MV-4-11 (cell line): ENCODE measurements around the gene SERPINF2.
"Not testable (repeated sequence)": the region's sequence is repeated elsewhere in the genome, so short reads cannot be mapped to it uniquely, and the experiment has no call there.

Experiments used
- DNase-seq: peaks from one replicate; lab custom pipeline; 2025; lab: John Stamatoyannopoulos, UW

Gene SERPINF2

DNA sequence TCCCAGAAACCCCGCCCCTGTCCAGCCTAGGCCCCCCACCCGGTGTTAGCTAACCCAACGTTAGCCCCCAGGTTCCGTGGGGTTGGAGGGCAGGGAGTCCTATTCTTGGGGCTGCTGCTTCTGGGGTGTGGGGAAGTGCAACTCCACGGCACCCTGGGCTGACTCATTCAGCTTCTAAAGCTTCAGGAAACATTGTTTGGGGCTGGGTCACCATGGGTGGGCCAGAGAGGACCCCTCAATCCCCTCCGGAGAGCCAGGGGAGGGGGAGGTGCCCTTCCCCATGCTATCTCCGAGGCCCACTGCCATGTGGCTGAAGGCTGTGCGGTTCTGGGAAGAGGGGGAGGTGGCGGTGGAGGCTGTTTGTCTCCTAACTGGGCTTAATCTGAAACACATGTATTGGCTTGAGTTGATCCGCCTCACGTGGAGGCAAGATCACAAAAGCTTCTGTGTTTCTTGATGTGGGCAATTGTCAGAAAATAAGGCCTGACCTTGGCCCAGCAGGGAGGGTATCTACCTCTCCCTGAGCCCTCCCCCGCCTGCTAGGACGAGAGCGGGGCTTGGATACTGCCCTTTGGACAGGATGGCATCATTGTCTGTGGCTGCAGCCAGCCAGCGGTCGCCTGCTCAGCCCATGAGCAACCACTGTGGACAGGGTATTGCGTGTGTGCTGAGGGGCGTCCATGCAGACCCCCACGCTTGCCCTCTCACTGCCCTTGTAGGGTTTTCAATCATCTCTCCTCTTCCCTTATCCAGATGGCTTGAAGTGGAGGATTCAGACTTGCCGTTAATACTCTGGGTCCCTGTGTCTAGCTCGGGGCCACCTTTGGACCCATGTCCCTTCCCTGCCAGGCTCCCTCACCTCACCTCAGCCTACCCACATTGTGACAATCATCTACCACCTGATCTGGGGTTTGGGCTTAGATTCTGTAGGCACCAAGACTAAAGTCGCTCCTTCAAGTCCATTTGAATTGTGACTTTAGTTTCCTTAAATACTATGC is 20.5 kb downstream of the SERPINF2 start:
- DNase-seq: peak; percentile 70

DNA sequence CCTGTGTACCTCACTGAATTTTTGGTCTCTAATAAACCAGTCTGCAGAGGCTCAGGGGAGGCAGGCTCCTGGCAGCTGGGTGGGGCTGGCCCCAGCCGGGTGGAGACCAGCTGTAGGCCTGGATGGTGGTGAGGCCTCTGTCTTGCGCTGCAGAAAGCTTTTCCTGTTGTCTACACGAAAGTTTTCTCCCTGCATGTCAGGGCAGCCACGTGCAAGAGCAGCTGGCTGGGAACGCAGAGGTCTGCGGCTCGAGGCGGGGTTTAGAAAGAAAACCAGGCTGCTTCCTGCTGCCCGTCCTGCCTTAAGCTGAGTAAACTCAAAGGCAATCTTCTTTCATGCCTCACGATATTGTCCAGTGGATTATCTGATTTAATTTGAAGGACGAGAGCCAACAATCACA is 21.6 kb downstream of the SERPINF2 start:
- peak; percentile 92 for DNase-seq

GRCh38 chr17:1764705-1765104 is 22.0 kb downstream of the SERPINF2 start:
- DNase-seq: not testable (repeated sequence)

DNA sequence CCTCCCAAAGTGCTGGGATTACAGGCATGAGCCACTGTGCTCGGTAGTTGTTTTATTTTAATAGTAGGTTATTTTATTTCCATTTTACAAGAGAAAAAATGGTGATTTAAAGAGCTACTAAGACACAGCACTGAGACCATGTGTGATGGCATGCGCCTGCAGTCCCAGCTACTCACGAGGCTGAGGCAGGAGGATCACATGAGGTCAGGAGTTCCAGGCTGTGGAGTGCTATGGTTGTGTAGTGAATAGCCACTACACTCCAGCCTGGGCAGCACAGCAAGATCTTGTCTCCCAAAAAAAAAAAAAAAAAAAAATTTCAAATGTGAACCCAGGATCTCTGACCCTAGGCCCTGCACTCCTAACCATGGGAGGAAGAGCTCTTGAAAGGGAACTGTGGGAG is 22.9 kb downstream of the SERPINF2 start:
- no peak for DNase-seq

- DNase-seq: no peak
Observed at GRCh38 chr17:1766382-1767135, 23.9 kb downstream of the SERPINF2 start.

DNA sequence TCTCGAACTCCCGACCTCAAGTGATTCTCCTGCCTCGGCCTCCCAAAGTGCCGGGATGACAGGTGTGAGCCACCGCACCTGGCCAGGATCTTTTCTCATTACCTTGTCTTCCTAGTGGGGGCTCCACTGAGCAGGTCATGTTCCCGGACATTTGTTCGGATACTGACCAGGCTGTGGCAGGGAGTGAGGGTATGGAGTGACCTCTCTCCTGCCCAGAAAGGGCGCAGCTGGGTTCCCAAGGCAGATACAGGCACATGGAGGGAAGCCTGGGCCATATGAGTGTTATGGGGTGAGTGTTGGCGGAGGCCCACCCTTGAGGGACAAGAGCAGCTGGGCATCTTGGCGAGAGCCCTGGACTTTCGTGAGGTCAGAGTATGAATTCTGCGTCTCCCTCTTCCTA is 24.7 kb downstream of the SERPINF2 start:
- no peak for DNase-seq

- no peak for DNase-seq
Observed at GRCh38 chr17:1769822-1770477, 27.3 kb downstream of the SERPINF2 start.

- DNase-seq: not testable (repeated sequence)
Observed at GRCh38 chr17:1773000-1773695, 30.5 kb downstream of the SERPINF2 start.

GRCh38 chr17:1773696-1774181 is 31.1 kb downstream of the SERPINF2 start:
- no peak for DNase-seq

DNA sequence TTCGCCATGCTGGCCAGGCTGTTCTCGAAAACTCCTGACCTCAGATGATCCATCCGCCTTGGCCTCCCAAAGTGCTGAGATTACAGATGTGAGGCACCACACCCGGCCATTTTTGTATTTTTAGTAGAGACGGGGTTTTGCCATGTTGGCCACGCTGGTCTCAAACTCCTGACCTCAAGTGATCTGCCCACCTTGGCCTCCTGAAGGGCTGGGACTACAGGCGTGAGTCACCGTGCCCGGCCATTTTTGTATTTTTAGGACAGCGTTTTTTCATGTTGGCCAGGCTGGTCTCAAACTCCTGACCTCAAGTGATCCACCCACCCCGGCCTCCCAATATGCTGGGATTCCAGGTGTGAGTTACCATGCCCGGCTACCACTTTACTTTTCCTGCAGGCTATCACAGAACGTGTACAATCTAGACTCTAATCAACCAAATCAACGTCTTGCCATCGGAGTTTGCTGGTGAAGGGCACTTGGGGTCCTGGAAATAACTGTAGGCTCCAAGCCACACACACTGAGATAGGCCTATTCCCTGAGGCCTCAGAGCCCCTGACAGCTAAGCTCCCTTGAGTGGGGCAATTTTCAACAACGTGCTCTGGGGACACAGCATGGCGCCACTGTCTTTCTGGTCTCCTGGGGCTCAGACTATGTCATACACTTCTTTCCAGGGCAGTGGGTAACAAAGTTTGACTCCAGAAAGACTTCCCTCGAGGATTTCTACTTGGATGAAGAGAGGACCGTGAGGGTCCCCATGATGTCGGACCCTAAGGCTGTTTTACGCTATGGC is 31.9 kb downstream of the SERPINF2 start:
- no peak for DNase-seq

GRCh38 chr17:1776328-1776727 is 33.7 kb downstream of the SERPINF2 start:
- no peak for DNase-seq

GRCh38 chr17:1776857-1777256 is 34.2 kb downstream of the SERPINF2 start:
- DNase-seq: no peak

GRCh38 chr17:1779571-1780131 is 37.0 kb downstream of the SERPINF2 start:
- no peak for DNase-seq

DNA sequence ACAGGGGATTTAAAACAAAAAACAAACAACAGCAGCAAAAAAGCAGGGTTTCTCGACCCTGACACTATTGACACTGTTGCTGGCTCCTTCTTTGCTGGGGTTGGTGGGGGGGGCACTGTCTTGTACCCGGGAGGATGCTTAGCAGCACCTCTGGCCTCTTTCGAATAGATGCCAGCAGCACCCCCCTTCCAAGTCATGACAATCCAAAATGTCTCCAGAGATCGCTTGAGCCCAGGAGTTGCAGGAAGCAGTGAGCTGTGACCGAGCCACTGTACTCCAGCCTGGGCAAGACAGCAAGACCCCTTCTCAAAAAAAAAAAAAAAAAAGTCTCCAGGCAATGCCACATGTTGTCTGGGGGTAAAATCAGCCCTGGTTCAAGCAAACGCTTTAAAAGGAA is 39.5 kb downstream of the SERPINF2 start:
- DNase-seq: no peak

- DNase-seq: peak; percentile 30
Observed at GRCh38 chr17:1783271-1783670, 40.6 kb downstream of the SERPINF2 start.

DNA sequence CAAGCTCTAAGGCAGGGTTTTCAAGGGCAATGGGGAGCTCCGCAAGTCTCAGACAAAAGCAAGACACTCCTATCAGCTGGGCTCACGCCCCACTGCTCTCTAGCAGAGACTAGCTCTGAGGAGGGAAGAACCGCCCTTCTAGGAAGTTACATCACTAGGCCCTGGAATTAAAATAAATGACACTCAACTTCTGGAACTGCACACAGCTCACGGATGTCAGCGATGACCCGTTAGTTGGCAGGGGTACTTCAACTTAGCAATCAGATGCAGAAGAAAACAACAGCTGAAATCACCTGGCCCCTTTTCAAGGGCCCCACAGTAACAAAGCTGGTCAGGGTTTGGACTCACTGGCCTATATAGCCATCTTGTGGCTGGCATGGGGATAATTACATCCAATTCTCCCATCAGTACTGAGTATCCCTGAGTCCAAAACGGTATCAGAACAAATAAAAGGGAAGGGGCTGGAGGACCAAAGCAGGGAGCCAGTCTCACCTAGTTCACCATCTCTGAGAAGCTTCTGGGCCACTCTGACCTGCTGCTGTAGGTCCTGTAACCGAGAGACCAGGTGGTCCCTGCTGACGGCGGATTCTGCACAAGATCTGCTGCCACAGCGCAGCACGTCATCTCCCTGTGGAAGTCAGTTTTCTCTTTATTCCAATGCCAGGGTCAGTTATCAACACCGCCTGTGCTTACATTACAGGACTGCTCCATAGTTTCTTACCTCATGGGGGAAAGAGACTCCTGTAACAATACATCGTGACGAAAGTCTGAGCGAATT is 41.4 kb downstream of the SERPINF2 start:
- DNase-seq: peak; percentile 65

DNA sequence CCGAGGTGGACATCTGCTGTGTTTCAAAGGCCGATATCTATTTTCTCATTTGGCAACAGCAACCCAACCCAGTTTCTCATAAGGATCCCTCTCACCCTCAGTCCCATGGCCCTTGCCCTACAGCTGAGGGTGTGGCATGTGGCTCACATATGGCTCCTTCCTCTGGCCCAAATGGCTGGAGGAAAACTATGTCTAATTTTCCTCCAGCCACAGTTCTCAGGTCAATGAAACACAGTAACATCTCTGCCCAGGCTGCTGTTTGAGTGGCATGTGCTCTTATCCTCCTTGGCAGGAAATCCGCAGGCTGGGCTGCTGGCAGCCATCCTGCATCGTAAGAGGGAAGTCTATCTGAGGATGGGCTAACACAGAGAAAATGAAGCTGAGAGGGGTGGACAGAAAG is 43.3 kb downstream of the SERPINF2 start:
- DNase-seq: no peak

DNA sequence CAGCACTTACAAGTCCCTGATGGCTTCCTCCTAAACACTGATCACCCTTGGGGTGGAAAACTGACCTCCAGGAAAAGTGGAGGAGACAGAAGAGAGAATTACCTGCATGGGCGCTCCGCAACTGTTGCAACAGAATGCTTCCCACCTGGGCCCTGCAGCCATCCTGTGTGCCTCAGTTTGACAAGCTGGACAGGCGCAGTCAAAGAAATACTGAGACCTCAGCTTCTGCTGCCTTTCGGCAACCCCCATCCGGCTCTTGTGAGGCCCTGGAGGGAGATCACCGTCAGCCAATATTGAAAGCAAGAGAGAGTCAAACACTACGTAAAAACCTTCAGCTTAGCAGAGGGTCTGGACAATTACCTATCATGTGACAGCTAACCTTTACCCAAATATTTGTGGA is 44.0 kb downstream of the SERPINF2 start:
- DNase-seq: no peak

- no peak for DNase-seq
Observed at GRCh38 chr17:1787301-1787902, 44.7 kb downstream of the SERPINF2 start.
